Type B pancreatic cell (in vitro differentiated cells): ENCODE measurements around the gene WDR45. TPM values are rescaled to one million over a fixed set of nuclear protein-coding genes. Genes with fewer than 3 reads are reported as not detected.

Experiments
- DNase-seq: peaks from one replicate; pipeline ENCODE4 v3.0.0; 2021; ENCODE audit warnings: mixed read lengths; ENCODE audit not compliant: unreplicated experiment; ENCODE audit errors: extremely low spot score
- H3K27ac Mint-ChIP-seq: 2 replicates; pipeline ENCODE4 v1.8.0; 2021; ENCODE audit warnings: mild to moderate bottlenecking, mixed read lengths
- H3K27me3 Mint-ChIP-seq: 2 replicates; pipeline ENCODE4 v1.8.0; 2021; ENCODE audit warnings: mixed read lengths
- H3K36me3 Mint-ChIP-seq: 2 replicates; pipeline ENCODE4 v1.8.0; 2021; ENCODE audit warnings: mixed read lengths
- H3K4me1 Mint-ChIP-seq: one replicate; pipeline ENCODE4 v1.8.0; 2021; ENCODE audit warnings: mixed read lengths; ENCODE audit not compliant: unreplicated experiment
- H3K4me3 Mint-ChIP-seq: 2 replicates; pipeline ENCODE4 v1.8.0; 2021; ENCODE audit warnings: mild to moderate bottlenecking, mixed read lengths
- H3K9me3 Mint-ChIP-seq: 2 replicates; pipeline ENCODE4 v1.8.0; 2021; ENCODE audit warnings: mixed read lengths
- CTCF ChIP-seq: fragments of 200-600 bp; sonication (generic); conservative IDR thresholded peaks from 2 replicates; pipeline ENCODE4 v1.5.0; 2021; ENCODE audit warnings: antibody characterized with exemption, mild to moderate bottlenecking
- total RNA-seq: library from RNA; stranded (reverse); gene quantifications from 2 replicates; pipeline ENCODE4 v1.2.1, GENCODE V29; 2021; ENCODE audit warnings: low replicate concordance

The WDR45 gene
- total RNA-seq, 1 donor from 2014 or later, result 53.3 TPM

GRCh38 chrX:49106296-49106695 lies 26.6 kb upstream of the WDR45 start:
- Mint-ChIP-seq H3K27ac (no peak overlapping the region), H3K4me3 (no peak overlapping the region), H3K9me3 (no peaks in the 10 kb centered on the region), H3K27me3 (no peaks in the 10 kb centered on the region), H3K4me1 (no peaks in the 10 kb centered on the region), H3K36me3 (peaks cover 4% of the 10 kb centered on the region)
- no peak for DNase-seq
- TF ChIP-seq CTCF, result no peak

- H3K4me1 Mint-ChIP-seq, result no peaks in the 10 kb centered on the region
- H3K9me3 Mint-ChIP-seq, result no peaks in the 10 kb centered on the region
- H3K27me3 Mint-ChIP-seq, result no peaks in the 10 kb centered on the region
- DNase-seq, result no peak
- H3K36me3 Mint-ChIP-seq, result no peaks in the 10 kb centered on the region
- H3K4me3 Mint-ChIP-seq, result no peak overlapping the region
- H3K27ac Mint-ChIP-seq, result no peak overlapping the region
- no peak for TF ChIP-seq CTCF
Observed at GRCh38 chrX:49103637-49104036, 23.9 kb upstream of the WDR45 start.

- no peak for TF ChIP-seq CTCF
- H3K4me1 Mint-ChIP-seq, result no peaks in the 10 kb centered on the region
- peak overlapping the region; percentile 39 for H3K27ac Mint-ChIP-seq
- no peaks in the 10 kb centered on the region for H3K9me3 Mint-ChIP-seq
- no peak for DNase-seq
- no peaks in the 10 kb centered on the region for H3K36me3 Mint-ChIP-seq
- no peaks in the 10 kb centered on the region for H3K27me3 Mint-ChIP-seq
- peak overlapping the region; percentile 92 for H3K4me3 Mint-ChIP-seq
Observed at GRCh38 chrX:49102190-49102589, 22.5 kb upstream of the WDR45 start.

- Mint-ChIP-seq H3K27ac (peak overlapping the region; percentile 39), H3K4me3 (peak overlapping the region; percentile 92), H3K4me1 (no peaks in the 10 kb centered on the region), H3K27me3 (no peaks in the 10 kb centered on the region), H3K9me3 (no peaks in the 10 kb centered on the region), H3K36me3 (no peaks in the 10 kb centered on the region)
- no peak for TF ChIP-seq CTCF
- DNase-seq, result no peak
Observed at GRCh38 chrX:49101629-49101984, 21.9 kb upstream of the WDR45 start.

- H3K4me1 Mint-ChIP-seq, result no peaks in the 10 kb centered on the region
- peak overlapping the region; percentile 70 for H3K27ac Mint-ChIP-seq
- no peak for TF ChIP-seq CTCF
- no peaks in the 10 kb centered on the region for H3K9me3 Mint-ChIP-seq
- H3K27me3 Mint-ChIP-seq, result no peaks in the 10 kb centered on the region
- peak; percentile 87 for DNase-seq
- H3K36me3 Mint-ChIP-seq, result no peaks in the 10 kb centered on the region
- H3K4me3 Mint-ChIP-seq, result peak overlapping the region; percentile 92
Observed at GRCh38 chrX:49100704-49101628, 21.3 kb upstream of the WDR45 start.
